HepG2 (cell line): Measurements from ENCODE around the gene DNM3. TPM values are rescaled to one million over a fixed set of nuclear protein-coding genes. Genes with fewer than 3 reads are reported as not detected.

Source experiments
- ARID5B ChIP-seq: IDR thresholded peaks from 2 replicates; pipeline ENCODE4 v1.4.0; 2020; ENCODE audit warnings: mild to moderate bottlenecking, missing genetic modification reagents
- CCDC6 ChIP-seq: sonication (generic); formaldehyde crosslinking; IDR thresholded peaks from 2 replicates; pipeline ENCODE4 v1.8.1; 2022; ENCODE audit warnings: mild to moderate bottlenecking, missing genetic modification reagents, moderate library complexity
- CREBL2 ChIP-seq: sonication (generic); formaldehyde crosslinking; IDR thresholded peaks from 2 replicates; pipeline ENCODE4 v1.8.1; 2023; ENCODE audit warnings: missing genetic modification reagents, mild to moderate bottlenecking, borderline replicate concordance
- HNRNPUL1 ChIP-seq: fragments of 200-400 bp; formaldehyde crosslinking; IDR thresholded peaks from 2 replicates; pipeline ENCODE4 v1.6.1; 2017; ENCODE audit warnings: low read depth, mild to moderate bottlenecking, low read length, moderate library complexity
- ISL2 ChIP-seq: sonication (generic); formaldehyde crosslinking; IDR thresholded peaks from 2 replicates; pipeline ENCODE4 v1.5.0; 2020; ENCODE audit warnings: missing genetic modification reagents
- PTBP1 ChIP-seq: fragments of 200-400 bp; formaldehyde crosslinking; IDR thresholded peaks from 2 replicates; pipeline ENCODE4 v1.6.1; 2018; ENCODE audit warnings: low read length, low read depth; ENCODE audit not compliant: poor library complexity, severe bottlenecking
- SOX6 ChIP-seq, 2 experiments: fragments of 450-650 bp in 1 of 2; sonication (generic) in 1 of 2; formaldehyde crosslinking in 1 of 2; IDR thresholded peaks; 2 replicates each; pipeline versions ENCODE4 v1.4.0 to v1.6.1; 2017 to 2020; ENCODE audit warnings: antibody characterized with exemption in 1 of 2, mild to moderate bottlenecking in 1 of 2, missing genetic modification reagents in 1 of 2
- TEAD3 ChIP-seq: optimal IDR thresholded peaks from 2 replicates; pipeline ENCODE3; 2016; ENCODE audit warnings: borderline replicate concordance
- TFDP2 ChIP-seq: sonication (generic); formaldehyde crosslinking; IDR thresholded peaks from 2 replicates; pipeline ENCODE4 v1.4.0; 2020; ENCODE audit warnings: missing genetic modification reagents
- ZNF124 ChIP-seq: sonication (generic); formaldehyde crosslinking; IDR thresholded peaks from 2 replicates; pipeline ENCODE4 v1.4.0; 2020; ENCODE audit warnings: missing genetic modification reagents
- ZNF260 ChIP-seq: sonication (generic); formaldehyde crosslinking; IDR thresholded peaks from 2 replicates; pipeline ENCODE4 v1.4.0; 2020; ENCODE audit warnings: missing genetic modification reagents, low read depth, mild to moderate bottlenecking, borderline replicate concordance
- ZNF543 ChIP-seq: sonication (generic); formaldehyde crosslinking; IDR thresholded peaks from 2 replicates; pipeline ENCODE4 v1.4.0; 2020; ENCODE audit warnings: mild to moderate bottlenecking, missing genetic modification reagents
- ZNF672 ChIP-seq: sonication (generic); formaldehyde crosslinking; IDR thresholded peaks from 2 replicates; pipeline ENCODE4 v1.8.1; 2022; ENCODE audit warnings: missing genetic modification reagents
- ZNF713 ChIP-seq: sonication (generic); formaldehyde crosslinking; IDR thresholded peaks from 2 replicates; pipeline ENCODE4 v1.4.0; 2020; ENCODE audit warnings: mild to moderate bottlenecking, missing genetic modification reagents
- ZSCAN20 ChIP-seq: sonication (generic); formaldehyde crosslinking; IDR thresholded peaks from 2 replicates; pipeline ENCODE4 v1.4.0; 2020; ENCODE audit warnings: missing genetic modification reagents, mild to moderate bottlenecking, borderline replicate concordance
- polyA plus RNA-seq, 8 experiments: library from polyadenylated mRNA; depleted of rRNA in 3 of 8; stranded (reverse) in 7 of 8; unstranded in 1 of 8; fragments of >200 nt; fragmentation: Illumina TruSeq in 4 of 8; extraction: Trizol in 4 of 8; gene quantifications; 2 replicates each; pipeline versions ENCODE4 v1.2.1 to v1.2.3, GENCODE V29; 2011 to 2016; ENCODE audit warnings: low read depth in 4 of 8, missing spikeins in 1 of 8, mixed read lengths in 1 of 8; ENCODE audit not compliant: insufficient read depth in 1 of 8
- total RNA-seq, 5 experiments: library from RNA; depleted of rRNA; stranded (reverse); fragments of >200 nt; fragmentation: Illumina TruSeq; extraction: Trizol; gene quantifications; 2 replicates each; pipeline ENCODE4 v1.2.3, GENCODE V29; 2016; ENCODE audit warnings: low read depth in 1 of 5
- TF ChIP-seq, protein P1 (sequence below): sonication (generic); formaldehyde crosslinking; IDR thresholded peaks from 2 replicates; pipeline ENCODE4 v1.5.1; 2020; ENCODE audit warnings: mild to moderate bottlenecking, missing genetic modification reagents, moderate library complexity
- TF ChIP-seq, protein P2 (sequence below): sonication (generic); formaldehyde crosslinking; IDR thresholded peaks from 2 replicates; pipeline ENCODE4 v1.5.0; 2020; ENCODE audit warnings: missing genetic modification reagents
- TF ChIP-seq, protein P3 (sequence below): sonication (generic); formaldehyde crosslinking; IDR thresholded peaks from 2 replicates; pipeline ENCODE4 v1.5.0; 2020; ENCODE audit warnings: missing genetic modification reagents

The DNM3 gene
- total and polyA plus RNA-seq, 2 of the 13 experiments (the other 11 are each of a cell fraction or from before 2014, with no cell fraction given) = 0.05 TPM; not detected in 1

DNA sequence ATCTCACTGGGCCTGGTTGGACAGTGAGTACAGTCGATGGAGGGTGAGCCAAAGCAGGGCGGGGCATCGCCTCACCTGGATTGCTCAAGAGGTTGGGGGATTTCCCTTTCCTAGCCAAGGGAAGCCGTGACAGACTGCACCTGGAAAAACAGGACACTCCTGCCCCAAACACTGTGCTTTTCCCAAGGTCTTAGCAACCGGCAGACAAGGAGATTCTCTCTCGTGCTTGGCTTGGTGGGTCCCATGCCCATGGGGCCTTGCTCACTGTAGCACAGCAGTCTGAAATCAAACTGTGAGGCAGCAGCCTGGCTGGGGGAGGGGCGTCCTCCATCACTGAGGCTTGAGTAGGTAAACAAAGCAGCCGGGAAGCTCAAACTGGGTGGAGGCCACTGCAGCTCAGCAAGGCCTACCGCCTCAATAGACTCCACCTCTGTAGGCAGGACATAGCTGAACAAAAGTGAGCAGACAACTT is 590.5 kb downstream of the DNM3 start (continued):
- TF ChIP-seq, protein P1, sequence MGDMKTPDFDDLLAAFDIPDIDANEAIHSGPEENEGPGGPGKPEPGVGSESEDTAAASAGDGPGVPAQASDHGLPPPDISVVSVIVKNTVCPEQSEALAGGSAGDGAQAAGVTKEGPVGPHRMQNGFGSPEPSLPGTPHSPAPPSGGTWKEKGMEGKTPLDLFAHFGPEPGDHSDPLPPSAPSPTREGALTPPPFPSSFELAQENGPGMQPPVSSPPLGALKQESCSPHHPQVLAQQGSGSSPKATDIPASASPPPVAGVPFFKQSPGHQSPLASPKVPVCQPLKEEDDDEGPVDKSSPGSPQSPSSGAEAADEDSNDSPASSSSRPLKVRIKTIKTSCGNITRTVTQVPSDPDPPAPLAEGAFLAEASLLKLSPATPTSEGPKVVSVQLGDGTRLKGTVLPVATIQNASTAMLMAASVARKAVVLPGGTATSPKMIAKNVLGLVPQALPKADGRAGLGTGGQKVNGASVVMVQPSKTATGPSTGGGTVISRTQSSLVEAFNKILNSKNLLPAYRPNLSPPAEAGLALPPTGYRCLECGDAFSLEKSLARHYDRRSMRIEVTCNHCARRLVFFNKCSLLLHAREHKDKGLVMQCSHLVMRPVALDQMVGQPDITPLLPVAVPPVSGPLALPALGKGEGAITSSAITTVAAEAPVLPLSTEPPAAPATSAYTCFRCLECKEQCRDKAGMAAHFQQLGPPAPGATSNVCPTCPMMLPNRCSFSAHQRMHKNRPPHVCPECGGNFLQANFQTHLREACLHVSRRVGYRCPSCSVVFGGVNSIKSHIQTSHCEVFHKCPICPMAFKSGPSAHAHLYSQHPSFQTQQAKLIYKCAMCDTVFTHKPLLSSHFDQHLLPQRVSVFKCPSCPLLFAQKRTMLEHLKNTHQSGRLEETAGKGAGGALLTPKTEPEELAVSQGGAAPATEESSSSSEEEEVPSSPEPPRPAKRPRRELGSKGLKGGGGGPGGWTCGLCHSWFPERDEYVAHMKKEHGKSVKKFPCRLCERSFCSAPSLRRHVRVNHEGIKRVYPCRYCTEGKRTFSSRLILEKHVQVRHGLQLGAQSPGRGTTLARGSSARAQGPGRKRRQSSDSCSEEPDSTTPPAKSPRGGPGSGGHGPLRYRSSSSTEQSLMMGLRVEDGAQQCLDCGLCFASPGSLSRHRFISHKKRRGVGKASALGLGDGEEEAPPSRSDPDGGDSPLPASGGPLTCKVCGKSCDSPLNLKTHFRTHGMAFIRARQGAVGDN (CRISPR knock-in tag) = peak; percentile 54
- TF ChIP-seq CCDC6 (0 out of 2 replicates have a peak, but pooled peaks have one; percentile 23), CREBL2 (CRISPR knock-in tag) (no peak), SOX6 (IDR thresholded peaks at IDR 0.05) (no peak), SOX6 (CRISPR knock-in tag; IDR thresholded peaks at IDR 0.05) (peak; percentile 37), ZNF260 (no peak), ISL2 (no peak), ZNF672 (CRISPR knock-in tag) (no peak), ZNF543 (no peak), HNRNPUL1 (no peak), TFDP2 (CRISPR knock-in tag) (0 out of 2 replicates have a peak, but pooled peaks have one; percentile 24), ZNF713 (CRISPR knock-in tag) (no peak), ZSCAN20 (CRISPR knock-in tag) (no peak), TEAD3 (CRISPR knock-in tag) (no peak), ZNF124 (CRISPR knock-in tag) (no peak), ARID5B (CRISPR knock-in tag) (0 out of 2 replicates have a peak, but pooled peaks have one; percentile 27), PTBP1 (no peak)
- TF ChIP-seq, protein P2, sequence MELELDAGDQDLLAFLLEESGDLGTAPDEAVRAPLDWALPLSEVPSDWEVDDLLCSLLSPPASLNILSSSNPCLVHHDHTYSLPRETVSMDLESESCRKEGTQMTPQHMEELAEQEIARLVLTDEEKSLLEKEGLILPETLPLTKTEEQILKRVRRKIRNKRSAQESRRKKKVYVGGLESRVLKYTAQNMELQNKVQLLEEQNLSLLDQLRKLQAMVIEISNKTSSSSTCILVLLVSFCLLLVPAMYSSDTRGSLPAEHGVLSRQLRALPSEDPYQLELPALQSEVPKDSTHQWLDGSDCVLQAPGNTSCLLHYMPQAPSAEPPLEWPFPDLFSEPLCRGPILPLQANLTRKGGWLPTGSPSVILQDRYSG = no peak
- TF ChIP-seq, protein P3, sequence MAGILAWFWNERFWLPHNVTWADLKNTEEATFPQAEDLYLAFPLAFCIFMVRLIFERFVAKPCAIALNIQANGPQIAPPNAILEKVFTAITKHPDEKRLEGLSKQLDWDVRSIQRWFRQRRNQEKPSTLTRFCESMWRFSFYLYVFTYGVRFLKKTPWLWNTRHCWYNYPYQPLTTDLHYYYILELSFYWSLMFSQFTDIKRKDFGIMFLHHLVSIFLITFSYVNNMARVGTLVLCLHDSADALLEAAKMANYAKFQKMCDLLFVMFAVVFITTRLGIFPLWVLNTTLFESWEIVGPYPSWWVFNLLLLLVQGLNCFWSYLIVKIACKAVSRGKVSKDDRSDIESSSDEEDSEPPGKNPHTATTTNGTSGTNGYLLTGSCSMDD (CRISPR knock-in tag) = no peak
